K562 (cell line): Measurements from ENCODE around the gene GADD45GIP1. TPM values are rescaled to one million over a fixed set of nuclear protein-coding genes. Genes with fewer than 3 reads are reported as not detected.

Experiments used
- ATF6 ChIP-seq: sonication (generic); formaldehyde crosslinking; IDR thresholded peaks from 2 replicates; pipeline ENCODE4 v1.4.0; 2020; ENCODE audit warnings: mild to moderate bottlenecking, missing genetic modification reagents
- CBFA2T2 ChIP-seq: fragments of 450-650 bp; conservative IDR thresholded peaks from 2 replicates; pipeline ENCODE4 v1.6.1; 2017; ENCODE audit warnings: mild to moderate bottlenecking
- CEBPZ ChIP-seq: fragments of 150-350 bp; IDR thresholded peaks from 2 replicates; pipeline ENCODE4 v1.6.1; 2014; ENCODE audit warnings: low read depth, mild to moderate bottlenecking, low read length, borderline replicate concordance
- FOS ChIP-seq: IDR thresholded peaks from 3 replicates; pipeline ENCODE4 v1.6.1; 2011; ENCODE audit not compliant: insufficient read length; ENCODE audit errors: extremely low read depth
- FOXJ2 ChIP-seq: fragments of 200-800 bp; sonication (Bioruptor generic); IDR thresholded peaks from 2 replicates; pipeline ENCODE4 v1.6.1; 2016; ENCODE audit warnings: missing genetic modification characterization, missing compliant biosample characterization
- IRF9 ChIP-seq: fragments of 450-650 bp; IDR thresholded peaks from 2 replicates; pipeline ENCODE4 v1.6.1; 2016; ENCODE audit warnings: missing biosample characterization, missing genetic modification characterization
- MTF1 ChIP-seq: fragments of 250-450 bp; sonication (Bioruptor Pico); IDR thresholded peaks from 2 replicates; pipeline ENCODE4 v1.9.0; 2021; ENCODE audit warnings: moderate library complexity, mild to moderate bottlenecking, inconsistent platforms, borderline replicate concordance
- RB1 ChIP-seq: fragments of 450-650 bp; IDR thresholded peaks from 2 replicates; pipeline ENCODE4 v1.6.1; 2017; ENCODE audit warnings: low read depth, mild to moderate bottlenecking
- RBM17 ChIP-seq: fragments of 200-400 bp; formaldehyde crosslinking; IDR thresholded peaks from 2 replicates; pipeline ENCODE4 v1.6.1; 2017; ENCODE audit warnings: low read depth, mild to moderate bottlenecking, low read length, borderline replicate concordance
- RUNX1 ChIP-seq: sonication (generic); IDR thresholded peaks from 2 replicates; pipeline ENCODE4 v1.6.1; 2016; ENCODE audit warnings: antibody characterized with exemption, low read depth
- SIX5 ChIP-seq, 2 experiments: IDR thresholded peaks; 2 replicates each; pipeline ENCODE4 v1.6.1; 2011; ENCODE audit warnings: low read length in 2 of 2, borderline replicate concordance in 1 of 2, low read depth in 1 of 2, mild to moderate bottlenecking in 1 of 2, moderate library complexity in 1 of 2; ENCODE audit not compliant: insufficient read depth in 1 of 2
- TSHZ1 ChIP-seq: fragments of 250-450 bp; sonication (Bioruptor Pico); IDR thresholded peaks from 2 replicates; pipeline ENCODE4 v1.4.0; 2020; ENCODE audit warnings: mild to moderate bottlenecking, moderate library complexity
- VEZF1 ChIP-seq: fragments of 200-800 bp; sonication (Bioruptor generic); IDR thresholded peaks from 2 replicates; pipeline ENCODE4 v1.6.1; 2017; ENCODE audit warnings: missing genetic modification characterization, missing compliant biosample characterization
- ZEB2 ChIP-seq: fragments of 450-650 bp; IDR thresholded peaks from 2 replicates; pipeline ENCODE4 v1.6.1; 2016
- ZNF75A ChIP-seq: fragments of 450-650 bp; formaldehyde crosslinking; IDR thresholded peaks from 2 replicates; pipeline ENCODE4 v1.4.0; 2020; ENCODE audit warnings: mild to moderate bottlenecking
- ZNF764 ChIP-seq: fragments of 250-450 bp; sonication (Bioruptor Pico); IDR thresholded peaks from 2 replicates; pipeline ENCODE4 v1.4.0; 2020; ENCODE audit warnings: low read depth, mild to moderate bottlenecking, moderate library complexity
- polyA plus RNA-seq, 8 experiments: library from polyadenylated mRNA; depleted of rRNA in 4 of 8; stranded (reverse) in 5 of 8; unstranded in 3 of 8; fragments of >200 nt; fragmentation: Nextera tagmentation in 2 of 8; fragmentation: Illumina TruSeq in 1 of 8; extraction: Ambion mirVana in 2 of 8; extraction: Trizol in 1 of 8; gene quantifications; 2 replicates each; pipeline versions ENCODE4 v1.2.1 to v1.2.3, GENCODE V29; 2011 to 2014; ENCODE audit warnings: inconsistent platforms in 1 of 8, missing spikeins in 1 of 8
- total RNA-seq, 7 experiments: library from RNA; depleted of rRNA in 6 of 7; stranded (reverse); fragments of >200 nt in 6 of 7; fragmentation: Illumina TruSeq in 2 of 7; extraction: Trizol in 2 of 7; gene quantifications; 2 replicates each; pipeline versions ENCODE4 v1.2.1 to v1.2.3, GENCODE V29; 2011 to 2021; ENCODE audit warnings: low replicate concordance in 1 of 7

Gene GADD45GIP1
- total and polyA plus RNA-seq, 9 of the 15 experiments (the other 6 are each of a cell fraction or from before 2014, with no cell fraction given): 5.1 to 161 (median 29.2) TPM

GRCh38 chr19:12945479-12946091 is 11.4 kb downstream of the GADD45GIP1 start, which contains the start of gene RAD23A (continued):
- no peak for TF ChIP-seq CEBPZ
- no peak for TF ChIP-seq MTF1
- no peak for TF ChIP-seq RBM17
- no peak for TF ChIP-seq ZNF764
- TF ChIP-seq ZNF75A (CRISPR knock-in tag): peak; percentile 61; the same call in 1 of the 2 replicates
- TF ChIP-seq FOXJ2 (tag): 0 out of 2 replicates have a peak, but pooled peaks have one; percentile 37
- TF ChIP-seq ATF6 (CRISPR knock-in tag): peak; percentile 31; the same call in 1 of the 2 replicates
- TF ChIP-seq TSHZ1 (CRISPR knock-in tag): no peak
- TF ChIP-seq CBFA2T2: peak; percentile 83
- TF ChIP-seq ZEB2: no peak
- TF ChIP-seq SIX5 (IDR thresholded peaks at IDR 0.05; ENCODE audit: borderline replicate concordance in 1 of 2, insufficient read depth in 1 of 2, low read depth in 1 of 2, low read length in 2 of 2): peak in 1 of 2 experiments; percentile 39; a peak in 2 of 4 replicates
- peak; percentile 13 for TF ChIP-seq FOS
- TF ChIP-seq VEZF1: peak; percentile 67
- TF ChIP-seq IRF9 (tag): no peak
- peak; percentile 79; the same call in 1 of the 2 replicates for TF ChIP-seq RUNX1
- peak; percentile 98 for TF ChIP-seq RB1
